LNCAP (cell line): ENCODE measurements around the gene GOLGA5.

ENCODE experiments used
- TF ChIP-seq, protein P1 (sequence below): fragments of 450-650 bp; IDR thresholded peaks from 2 replicates; pipeline ENCODE4 v1.5.1; 2017; ENCODE audit warnings: mild to moderate bottlenecking

Gene GOLGA5

DNA sequence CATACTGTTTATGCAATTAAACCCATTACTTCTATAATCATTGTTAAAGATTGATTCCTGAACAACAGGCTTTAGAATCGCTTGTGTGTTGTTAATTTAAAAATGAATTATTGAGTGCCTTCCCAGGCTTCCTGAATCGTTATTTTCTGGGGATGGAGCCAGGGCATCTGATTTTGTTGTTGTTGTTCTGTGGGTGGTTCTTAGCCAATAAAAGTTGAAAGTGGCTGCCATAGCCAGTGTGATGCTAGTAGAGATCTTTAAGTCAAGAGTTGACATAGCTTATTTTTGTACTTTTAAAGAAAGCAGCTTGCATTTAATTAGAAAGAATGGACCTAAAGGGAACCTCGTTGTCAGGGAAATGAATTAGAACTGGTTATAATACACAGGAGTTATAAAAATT lies 6.4 kb downstream of the GOLGA5 start:
- TF ChIP-seq, protein P1, sequence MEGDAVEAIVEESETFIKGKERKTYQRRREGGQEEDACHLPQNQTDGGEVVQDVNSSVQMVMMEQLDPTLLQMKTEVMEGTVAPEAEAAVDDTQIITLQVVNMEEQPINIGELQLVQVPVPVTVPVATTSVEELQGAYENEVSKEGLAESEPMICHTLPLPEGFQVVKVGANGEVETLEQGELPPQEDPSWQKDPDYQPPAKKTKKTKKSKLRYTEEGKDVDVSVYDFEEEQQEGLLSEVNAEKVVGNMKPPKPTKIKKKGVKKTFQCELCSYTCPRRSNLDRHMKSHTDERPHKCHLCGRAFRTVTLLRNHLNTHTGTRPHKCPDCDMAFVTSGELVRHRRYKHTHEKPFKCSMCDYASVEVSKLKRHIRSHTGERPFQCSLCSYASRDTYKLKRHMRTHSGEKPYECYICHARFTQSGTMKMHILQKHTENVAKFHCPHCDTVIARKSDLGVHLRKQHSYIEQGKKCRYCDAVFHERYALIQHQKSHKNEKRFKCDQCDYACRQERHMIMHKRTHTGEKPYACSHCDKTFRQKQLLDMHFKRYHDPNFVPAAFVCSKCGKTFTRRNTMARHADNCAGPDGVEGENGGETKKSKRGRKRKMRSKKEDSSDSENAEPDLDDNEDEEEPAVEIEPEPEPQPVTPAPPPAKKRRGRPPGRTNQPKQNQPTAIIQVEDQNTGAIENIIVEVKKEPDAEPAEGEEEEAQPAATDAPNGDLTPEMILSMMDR: no peak

DNA sequence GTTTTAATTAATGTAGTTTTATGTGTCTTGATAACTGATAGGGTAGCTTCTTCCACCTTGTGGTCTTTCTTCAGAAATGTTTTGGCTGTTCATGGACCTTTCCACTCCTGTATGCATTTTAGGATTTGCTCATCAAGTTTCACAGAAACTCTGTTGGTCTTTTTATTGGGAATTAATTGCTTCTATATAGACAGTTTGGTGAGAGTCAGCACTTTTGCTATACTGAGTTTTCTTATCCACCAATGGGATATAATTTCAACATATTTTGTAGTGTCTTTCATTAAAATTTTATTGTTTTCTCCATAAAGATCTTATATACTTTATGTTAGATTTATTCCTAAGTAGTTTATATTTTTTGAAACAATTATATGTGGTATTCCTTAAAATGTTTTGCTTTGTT lies 7.8 kb downstream of the GOLGA5 start:
- TF ChIP-seq, protein P1: no peak

DNA sequence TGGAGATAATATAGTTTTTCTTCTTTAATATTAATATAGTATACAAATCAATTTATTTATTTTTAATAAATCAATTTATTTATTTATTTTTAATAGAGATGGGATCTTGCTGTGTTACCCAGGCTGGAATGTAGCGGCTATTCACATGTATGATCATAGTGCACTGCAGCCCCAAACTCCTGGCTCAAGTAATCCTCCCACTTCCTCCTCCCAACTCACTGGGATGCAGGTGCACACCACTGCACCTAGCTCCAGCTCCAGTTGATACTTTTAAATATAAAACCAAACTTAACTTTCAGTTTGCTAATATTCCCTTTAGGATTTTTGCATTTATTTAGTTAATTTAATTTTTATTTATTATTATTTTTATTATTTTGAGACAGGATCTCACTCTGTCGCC lies 8.6 kb downstream of the GOLGA5 start:
- TF ChIP-seq, protein P1: no peak

DNA sequence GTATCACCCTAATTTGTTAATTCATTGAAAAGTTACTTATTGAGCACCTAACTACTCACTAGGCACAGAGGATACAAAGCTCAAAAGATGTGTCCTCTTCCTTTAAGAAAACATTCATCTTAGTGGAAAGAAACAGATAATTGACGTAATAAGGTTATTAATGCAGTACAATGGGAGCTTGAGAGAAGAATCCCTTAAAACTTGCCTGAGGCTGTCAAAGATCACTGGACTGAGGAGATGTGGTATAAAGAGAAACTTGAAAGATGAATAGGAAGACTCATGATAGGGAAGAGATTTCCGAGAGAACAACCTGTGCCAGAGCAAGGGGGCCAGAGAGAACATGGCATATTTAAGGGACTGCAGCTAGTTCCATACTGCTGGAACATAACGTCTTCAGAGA lies 19.1 kb downstream of the GOLGA5 start:
- TF ChIP-seq, protein P1: no peak

DNA sequence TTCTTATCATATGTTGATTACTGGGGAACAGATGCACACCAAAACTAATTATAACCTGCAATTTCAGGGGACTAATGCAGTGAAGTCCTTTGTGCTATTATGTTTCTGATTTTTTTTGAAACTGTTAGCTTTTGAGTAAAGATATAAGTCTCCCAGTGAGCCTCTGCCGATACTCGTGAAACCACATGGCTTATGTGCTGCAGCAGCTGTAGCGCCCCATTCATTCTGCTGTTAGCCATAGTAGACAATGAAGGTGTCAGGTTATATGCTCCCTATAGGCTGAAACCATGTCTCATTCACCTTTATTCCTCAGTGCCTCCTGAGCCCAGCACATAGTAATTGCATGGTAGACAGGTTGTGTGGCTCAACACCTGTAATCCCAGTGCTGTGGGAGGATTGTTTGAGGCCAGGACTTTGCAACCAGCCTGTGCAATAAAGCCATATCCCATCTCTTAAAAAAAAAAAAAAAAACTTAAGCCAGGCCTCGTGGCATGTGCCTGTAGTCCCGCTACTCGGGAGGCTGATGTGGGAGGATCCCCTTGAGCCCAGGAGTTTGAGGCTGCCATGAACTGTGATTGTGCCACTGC lies 25.0 kb downstream of the GOLGA5 start:
- TF ChIP-seq, protein P1: no peak

DNA sequence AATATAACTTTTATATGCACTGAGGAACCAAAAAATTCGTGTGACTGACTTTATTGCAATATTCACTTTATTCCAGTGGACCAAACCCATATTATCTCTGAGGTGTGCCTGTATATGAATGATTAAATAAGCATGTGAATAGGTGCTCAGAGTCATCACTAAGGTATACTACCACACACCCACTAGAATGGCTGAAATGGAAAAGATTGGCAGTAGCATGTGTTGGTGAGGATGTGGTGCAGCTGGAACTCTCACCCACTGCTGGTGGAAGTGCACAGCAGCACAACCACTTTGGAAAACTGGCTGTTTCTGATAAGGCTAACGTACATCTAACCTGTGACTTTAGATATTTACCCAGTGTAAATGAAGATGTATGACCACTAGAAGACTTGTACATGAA lies 36.8 kb downstream of the GOLGA5 start:
- TF ChIP-seq, protein P1: no peak

DNA sequence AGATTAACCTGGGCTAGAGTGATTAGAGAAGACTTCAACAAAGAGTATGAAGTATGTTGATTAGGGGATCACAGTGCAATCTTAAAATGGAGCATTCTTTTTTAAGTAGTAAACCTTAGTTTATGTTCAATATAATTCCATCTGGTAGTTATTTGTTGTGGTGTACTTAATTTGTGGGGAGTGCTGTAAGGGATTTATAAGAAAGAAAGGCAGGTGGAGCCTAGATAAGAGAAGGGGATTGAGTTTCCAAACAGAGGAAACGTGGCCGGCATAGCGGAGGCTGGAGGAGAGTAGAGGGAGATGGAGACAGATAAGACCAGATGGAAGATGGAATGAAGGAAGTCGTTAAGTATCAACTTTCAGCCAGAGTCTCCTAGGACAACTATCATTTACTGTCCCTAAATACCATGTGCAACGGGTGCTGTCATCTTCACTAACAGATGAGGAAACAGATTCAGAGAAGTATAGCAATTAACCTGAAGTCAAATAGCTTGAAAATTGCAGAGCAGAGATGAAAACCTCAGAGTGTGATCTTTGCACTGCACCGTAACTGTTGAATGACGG lies 38.1 kb downstream of the GOLGA5 start:
- TF ChIP-seq, protein P1: no peak

DNA sequence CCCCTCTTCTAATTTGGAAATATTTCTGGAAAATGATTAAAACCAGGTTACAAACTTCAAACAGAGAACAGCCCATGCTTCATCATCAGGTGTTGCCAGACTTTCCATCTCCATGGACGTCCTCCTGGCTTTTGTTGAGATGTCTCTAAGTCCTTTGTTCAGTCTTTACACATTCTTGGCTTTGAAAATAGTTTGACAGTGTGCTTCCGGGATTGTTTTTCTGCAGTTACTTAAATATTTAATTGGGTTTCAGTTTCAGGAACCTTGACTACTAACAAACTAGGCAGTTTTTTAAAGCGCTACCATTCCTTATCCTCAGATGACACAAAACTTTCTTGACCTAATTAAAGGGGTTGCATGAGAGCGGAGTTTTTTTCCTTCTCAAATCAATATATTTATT lies 47.8 kb downstream of the GOLGA5 start:
- TF ChIP-seq, protein P1: no peak
